ENCODE measurements around the gene ZCCHC24. TPM values are rescaled to one million over a fixed set of nuclear protein-coding genes. Genes with fewer than 3 reads are reported as not detected.

ZCCHC24 gene
- total RNA-seq, 2 experiments from 2014 or later: 0.98 to 2.2 TPM

GRCh38 chr10:79402625-79402946, 42.8 kb downstream of the ZCCHC24 start:
- H3K4me1 ChIP-seq (ENCODE audit: insufficient read depth, low read length, poor library complexity, severe bottlenecking): no peaks in the 10 kb centered on the region
- no peaks in the 10 kb centered on the region for H3K9me2 ChIP-seq (ENCODE audit: insufficient read depth, low read length)
- no TSS peak for BruUV-seq (replicated peaks)
- intact Hi-C loops (cut with micrococcal nuclease; ENCODE audit: unreplicated experiment): no loop called here
- no peaks in the 10 kb centered on the region for H3K36me3 ChIP-seq (ENCODE audit: insufficient read depth, low read length)
- POLR2A ChIA-PET: no interaction called here
- H3K9me3 ChIP-seq (ENCODE audit: low read length): no peaks in the 10 kb centered on the region
- no peaks in the 10 kb centered on the region for H4K20me1 ChIP-seq (ENCODE audit: insufficient read depth, low read length)
- DNase-seq (ENCODE audit: low spot score): no peak
- CTCF ChIA-PET (ENCODE audit: unreplicated experiment): no interaction called here
- no peak for TF ChIP-seq EZH2phosphoT487 (IDR thresholded peaks at IDR 0.05; ENCODE audit: borderline replicate concordance, low read depth, low read length)
- TF ChIP-seq, protein P1, sequence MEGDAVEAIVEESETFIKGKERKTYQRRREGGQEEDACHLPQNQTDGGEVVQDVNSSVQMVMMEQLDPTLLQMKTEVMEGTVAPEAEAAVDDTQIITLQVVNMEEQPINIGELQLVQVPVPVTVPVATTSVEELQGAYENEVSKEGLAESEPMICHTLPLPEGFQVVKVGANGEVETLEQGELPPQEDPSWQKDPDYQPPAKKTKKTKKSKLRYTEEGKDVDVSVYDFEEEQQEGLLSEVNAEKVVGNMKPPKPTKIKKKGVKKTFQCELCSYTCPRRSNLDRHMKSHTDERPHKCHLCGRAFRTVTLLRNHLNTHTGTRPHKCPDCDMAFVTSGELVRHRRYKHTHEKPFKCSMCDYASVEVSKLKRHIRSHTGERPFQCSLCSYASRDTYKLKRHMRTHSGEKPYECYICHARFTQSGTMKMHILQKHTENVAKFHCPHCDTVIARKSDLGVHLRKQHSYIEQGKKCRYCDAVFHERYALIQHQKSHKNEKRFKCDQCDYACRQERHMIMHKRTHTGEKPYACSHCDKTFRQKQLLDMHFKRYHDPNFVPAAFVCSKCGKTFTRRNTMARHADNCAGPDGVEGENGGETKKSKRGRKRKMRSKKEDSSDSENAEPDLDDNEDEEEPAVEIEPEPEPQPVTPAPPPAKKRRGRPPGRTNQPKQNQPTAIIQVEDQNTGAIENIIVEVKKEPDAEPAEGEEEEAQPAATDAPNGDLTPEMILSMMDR (conservative IDR thresholded peaks at IDR 0.05; ENCODE audit: low read length): no peak
- no peak overlapping the region for H2AFZ ChIP-seq (ENCODE audit: low read length)
- H3K79me2 ChIP-seq (ENCODE audit: insufficient read depth, low read depth, low read length): no peaks in the 10 kb centered on the region
- H3K27ac ChIP-seq (ENCODE audit: low read depth, low read length, poor library complexity, severe bottlenecking): no peak overlapping the region
- H3K4me2 ChIP-seq (ENCODE audit: low read length): no peak overlapping the region
- H3K4me3 ChIP-seq (ENCODE audit: low read depth, low read length, poor library complexity, severe bottlenecking): no peak overlapping the region

DNA sequence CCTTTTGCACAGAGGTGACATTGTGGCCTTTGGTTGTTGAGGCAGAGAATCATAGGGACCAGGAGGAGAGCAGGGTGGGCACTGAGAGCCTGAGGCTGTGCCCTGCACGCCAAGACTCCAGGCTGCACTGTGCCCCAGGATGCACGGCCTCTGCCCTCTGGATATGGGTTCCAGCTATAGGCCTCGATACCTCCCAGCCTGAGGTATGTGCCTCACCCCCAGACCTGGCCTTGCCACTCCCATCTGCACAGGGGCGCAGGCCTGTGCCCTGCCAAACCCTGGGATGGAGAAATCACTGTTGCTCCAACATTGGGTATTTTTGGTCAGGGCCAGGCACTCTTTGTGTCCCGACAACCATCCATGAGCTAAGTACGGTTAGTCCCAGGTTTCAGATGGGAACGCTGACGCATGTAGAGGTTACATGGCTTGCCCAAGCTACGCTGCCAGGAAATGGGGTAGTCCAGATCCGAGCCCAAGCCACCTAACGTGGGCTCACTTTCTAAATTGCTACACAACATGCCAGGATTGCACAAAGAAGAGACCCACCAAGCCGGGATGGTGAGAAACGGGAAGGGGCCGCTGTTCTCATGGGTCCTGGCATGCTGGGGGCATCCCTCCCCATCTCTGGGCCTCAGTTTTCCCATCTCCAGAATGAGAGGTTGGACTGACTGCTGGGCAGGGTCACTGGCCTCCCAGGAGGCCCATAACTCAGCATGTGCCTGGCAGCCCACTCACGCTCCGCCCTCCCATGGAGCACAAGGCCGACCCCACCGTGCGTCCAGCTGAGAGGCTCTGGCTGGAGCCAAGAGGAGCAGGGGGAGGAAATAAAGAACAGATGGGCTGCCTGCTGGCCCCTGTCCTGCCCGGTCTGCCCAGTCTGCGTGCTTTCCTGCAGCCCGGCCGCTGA, 44.2 kb downstream of the ZCCHC24 start:
- no peak overlapping the region for H2AFZ ChIP-seq (ENCODE audit: low read length)
- H3K9me3 ChIP-seq (ENCODE audit: low read length): no peaks in the 10 kb centered on the region
- no peaks in the 10 kb centered on the region for H3K4me1 ChIP-seq (ENCODE audit: insufficient read depth, low read length, poor library complexity, severe bottlenecking)
- TF ChIP-seq, protein P1 (conservative IDR thresholded peaks at IDR 0.05; ENCODE audit: low read length): no peak
- no peak for TF ChIP-seq EZH2phosphoT487 (IDR thresholded peaks at IDR 0.05; ENCODE audit: borderline replicate concordance, low read depth, low read length)
- H3K4me3 ChIP-seq (ENCODE audit: low read depth, low read length, poor library complexity, severe bottlenecking): no peak overlapping the region
- no peak for DNase-seq (ENCODE audit: low spot score)
- H3K79me2 ChIP-seq (ENCODE audit: insufficient read depth, low read depth, low read length): no peaks in the 10 kb centered on the region
- H3K36me3 ChIP-seq (ENCODE audit: insufficient read depth, low read length): no peaks in the 10 kb centered on the region
- no TSS peak for BruUV-seq (replicated peaks)
- H3K9me2 ChIP-seq (ENCODE audit: insufficient read depth, low read length): no peaks in the 10 kb centered on the region
- H4K20me1 ChIP-seq (ENCODE audit: insufficient read depth, low read length): no peaks in the 10 kb centered on the region
- POLR2A ChIA-PET: interaction anchor here (0.6 kb wide), 1 partner anchor 85 kb away, joined by 3 read pairs; no protein-coding TSS in a partner anchor
- intact Hi-C loops (cut with micrococcal nuclease; ENCODE audit: unreplicated experiment): loop anchor here (2.0 kb wide), 1 partner anchor 66 kb away; no protein-coding TSS in a partner anchor
- CTCF ChIA-PET (ENCODE audit: unreplicated experiment): no interaction called here
- no peak overlapping the region for H3K4me2 ChIP-seq (ENCODE audit: low read length)
- no peak overlapping the region for H3K27ac ChIP-seq (ENCODE audit: low read depth, low read length, poor library complexity, severe bottlenecking)

Measured in OCI-LY7 (cell line).